Measurements from ENCODE around the gene SPOPL. TPM values are rescaled to one million over a fixed set of nuclear protein-coding genes. Genes with fewer than 3 reads are reported as not detected.
"Not testable (repeated sequence)": the region's sequence is repeated elsewhere in the genome, so short reads cannot be mapped to it uniquely, and the experiment has no call there.

Gene SPOPL
- total and polyA plus RNA-seq, 2 donors (not counting 1 experiment from before 2014, with no cell fraction given): 14.0 to 53.6 TPM

DNA sequence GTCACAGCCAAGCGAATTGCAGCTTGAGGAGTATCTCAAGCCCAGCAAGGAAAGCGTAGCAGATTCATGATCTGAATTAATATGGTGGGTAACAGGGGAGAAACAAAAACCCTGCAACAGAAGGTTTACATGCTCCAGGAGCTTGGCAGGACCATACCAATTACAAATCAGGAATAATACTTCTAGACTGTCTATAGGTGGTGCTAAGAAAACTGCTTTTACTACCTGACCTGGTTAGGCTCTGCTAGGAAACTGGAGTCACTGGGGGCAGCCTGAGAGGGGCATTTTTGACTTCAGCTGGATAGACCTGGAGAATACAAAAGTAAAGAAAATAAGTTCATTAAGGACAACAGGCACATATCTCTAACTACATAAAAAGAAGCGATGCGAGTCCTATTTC is 24.6 kb upstream of the SPOPL start:
- no peaks in the 10 kb centered on the region for H3K9me3 Mint-ChIP-seq (ENCODE audit: insufficient read depth)
- TF ChIP-seq EZH2 (IDR thresholded peaks at IDR 0.05; ENCODE audit: borderline replicate concordance, insufficient read depth, low read depth, low read length, poor library complexity, severe bottlenecking): no peak
- TF ChIP-seq, protein P1, sequence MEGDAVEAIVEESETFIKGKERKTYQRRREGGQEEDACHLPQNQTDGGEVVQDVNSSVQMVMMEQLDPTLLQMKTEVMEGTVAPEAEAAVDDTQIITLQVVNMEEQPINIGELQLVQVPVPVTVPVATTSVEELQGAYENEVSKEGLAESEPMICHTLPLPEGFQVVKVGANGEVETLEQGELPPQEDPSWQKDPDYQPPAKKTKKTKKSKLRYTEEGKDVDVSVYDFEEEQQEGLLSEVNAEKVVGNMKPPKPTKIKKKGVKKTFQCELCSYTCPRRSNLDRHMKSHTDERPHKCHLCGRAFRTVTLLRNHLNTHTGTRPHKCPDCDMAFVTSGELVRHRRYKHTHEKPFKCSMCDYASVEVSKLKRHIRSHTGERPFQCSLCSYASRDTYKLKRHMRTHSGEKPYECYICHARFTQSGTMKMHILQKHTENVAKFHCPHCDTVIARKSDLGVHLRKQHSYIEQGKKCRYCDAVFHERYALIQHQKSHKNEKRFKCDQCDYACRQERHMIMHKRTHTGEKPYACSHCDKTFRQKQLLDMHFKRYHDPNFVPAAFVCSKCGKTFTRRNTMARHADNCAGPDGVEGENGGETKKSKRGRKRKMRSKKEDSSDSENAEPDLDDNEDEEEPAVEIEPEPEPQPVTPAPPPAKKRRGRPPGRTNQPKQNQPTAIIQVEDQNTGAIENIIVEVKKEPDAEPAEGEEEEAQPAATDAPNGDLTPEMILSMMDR (IDR thresholded peaks at IDR 0.05): no peak

DNA sequence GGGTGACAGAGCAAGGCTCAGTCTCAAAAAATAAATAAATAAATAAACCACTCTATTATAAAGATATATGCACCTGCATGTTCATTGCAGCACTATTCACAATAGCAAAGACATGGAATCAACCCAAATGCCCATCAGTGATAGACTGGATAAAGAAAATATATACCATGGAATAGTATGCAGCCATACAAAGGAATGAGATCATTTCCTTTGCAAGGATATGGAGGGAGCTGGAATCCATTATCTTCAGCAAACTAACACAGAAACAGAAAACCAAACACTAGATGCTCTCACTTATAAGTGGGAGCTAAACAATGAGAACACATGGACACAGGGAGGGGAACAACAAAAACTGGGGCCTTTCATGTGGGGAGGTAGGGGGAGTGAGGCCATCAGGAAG is 18.8 kb upstream of the SPOPL start:
- H3K27ac Mint-ChIP-seq; H3K9me3 ChIP-seq (ENCODE audit: control extremely low read depth in 1 of 3, control insufficient read depth in 2 of 3, insufficient read depth in 1 of 3, low read length in 2 of 3); H3K27me3 ChIP-seq (replicated peaks in 1 of 4; ENCODE audit: control extremely low read depth in 1 of 4, control insufficient read depth in 3 of 4, insufficient read depth in 4 of 4, low read length in 3 of 4); H3K27me3 Mint-ChIP-seq; H3K79me2 ChIP-seq (ENCODE audit: control insufficient read depth, insufficient read depth, low read length); H3K9ac ChIP-seq (ENCODE audit: low read length); H3K36me3 ChIP-seq (replicated peaks in 1 of 2; ENCODE audit: control extremely low read depth in 1 of 2, control insufficient read depth in 1 of 2, extremely low read depth in 1 of 2, insufficient read depth in 2 of 2, low read length in 1 of 2); H3K4me1 Mint-ChIP-seq; H2AFZ ChIP-seq (ENCODE audit: insufficient read depth, low read depth, low read length, poor library complexity, severe bottlenecking); H3K4me3 Mint-ChIP-seq; ATAC-seq (ENCODE audit: low read depth); H4K20me1 ChIP-seq (ENCODE audit: control insufficient read depth, insufficient read depth, low read length, poor library complexity, severe bottlenecking); H3K9me3 Mint-ChIP-seq (ENCODE audit: insufficient read depth); DNase-seq; H3K4me1 ChIP-seq (ENCODE audit: control insufficient read depth in 2 of 2, insufficient read depth in 2 of 2, low read length in 2 of 2); CTCF ChIA-PET; intact Hi-C loops (cut with micrococcal nuclease); H3K4me3 ChIP-seq (ENCODE audit: control extremely low read depth in 1 of 5, extremely low read depth in 1 of 5, insufficient read depth in 1 of 5, low read depth in 2 of 5, low read length in 4 of 5); H3K27ac ChIP-seq (ENCODE audit: low read length in 2 of 2); H3K4me2 ChIP-seq (replicated peaks; ENCODE audit: low read depth, low read length, poor library complexity, severe bottlenecking); POLR2A ChIA-PET: not testable (repeated sequence)

More for the DNA sequence above, 24.6 kb upstream of the SPOPL start:
- intact Hi-C loops (cut with micrococcal nuclease): no loop called here
- CTCF ChIA-PET: interaction anchor here (0.6 to 2.1 kb wide), 6 partner anchors 21 to 566 kb away, joined by 3 to 12 read pairs (median 3); no protein-coding TSS in a partner anchor
- ATAC-seq (ENCODE audit: low read depth) (no peak), DNase-seq (no peak)
- no peaks in the 10 kb centered on the region for H3K27me3 ChIP-seq (replicated peaks in 1 of 4; ENCODE audit: control extremely low read depth in 1 of 4, control insufficient read depth in 3 of 4, insufficient read depth in 4 of 4, low read length in 3 of 4)
- H3K27me3 Mint-ChIP-seq: no peaks in the 10 kb centered on the region
- no peak overlapping the region for H3K9ac ChIP-seq (ENCODE audit: low read length)
- H3K4me2 ChIP-seq (replicated peaks; ENCODE audit: low read depth, low read length, poor library complexity, severe bottlenecking): no peak overlapping the region
- H3K4me1 Mint-ChIP-seq: peaks cover 30% of the 10 kb centered on the region
- no peaks in the 10 kb centered on the region for H3K9me3 ChIP-seq (ENCODE audit: control extremely low read depth in 1 of 3, control insufficient read depth in 2 of 3, insufficient read depth in 1 of 3, low read length in 2 of 3)
- no peaks in the 10 kb centered on the region for H4K20me1 ChIP-seq (ENCODE audit: control insufficient read depth, insufficient read depth, low read length, poor library complexity, severe bottlenecking)
- H3K36me3 ChIP-seq (replicated peaks in 1 of 2; ENCODE audit: control extremely low read depth in 1 of 2, control insufficient read depth in 1 of 2, extremely low read depth in 1 of 2, insufficient read depth in 2 of 2, low read length in 1 of 2): no peaks in the 10 kb centered on the region
- WGBS (ENCODE audit: insufficient coverage): 100% methylated on average over 1 of the region's 4 CpGs
- H3K4me3 ChIP-seq (ENCODE audit: control extremely low read depth in 1 of 5, extremely low read depth in 1 of 5, insufficient read depth in 1 of 5, low read depth in 2 of 5, low read length in 4 of 5): no peak overlapping the region
- peaks cover 23% of the 10 kb centered on the region in 2 donors for H3K4me1 ChIP-seq (ENCODE audit: control insufficient read depth in 2 of 2, insufficient read depth in 2 of 2, low read length in 2 of 2)
- no peak overlapping the region for H3K27ac Mint-ChIP-seq
- POLR2A ChIA-PET: no interaction called here
- no peak overlapping the region for H3K4me3 Mint-ChIP-seq
- no peak overlapping the region for H2AFZ ChIP-seq (ENCODE audit: insufficient read depth, low read depth, low read length, poor library complexity, severe bottlenecking)
- H3K79me2 ChIP-seq (ENCODE audit: control insufficient read depth, insufficient read depth, low read length): no peaks in the 10 kb centered on the region
- H3K27ac ChIP-seq (ENCODE audit: low read length in 2 of 2): no peak overlapping the region

Measured in B cell (primary cell).